HCT116 (cell line): ENCODE results near the gene MYH13. TPM values are rescaled to one million over a fixed set of nuclear protein-coding genes. Genes with fewer than 3 reads are reported as not detected.

Experiments
- ATAC-seq: fragments of 200-7000 bp; cut with Tn5 transposase; 2 replicates; pipeline ENCODE4 v1.9.1; 2020; ENCODE audit warnings: mild to moderate bottlenecking, moderate library complexity
- BruUV-seq: library from RNA; stranded (reverse); fragments of 400-500 nt; replicated peaks from 2 replicates; lab custom pipeline; 2021; lab: Mats Ljungman, UMichigan
- CTCF ChIA-PET: fragments of 300-600 bp; sonication (Branson Sonifier 250); formaldehyde crosslinking; loops from one replicate; lab custom pipeline; 2021; ENCODE audit warnings: antibody characterized with exemption; lab: Charles Lee
- POLR2A ChIA-PET: fragments of 300-600, 350-600 bp; sonication (Branson Sonifier 250); formaldehyde crosslinking; loops from one replicate; lab custom pipeline; 2021; ENCODE audit warnings: antibody characterized with exemption; lab: Charles Lee
- RAD21 ChIA-PET, 2 experiments: fragments of 300-600 bp; sonication (Branson Sonifier 250); formaldehyde crosslinking; loops; one replicate each; lab custom pipeline; 2023; ENCODE audit warnings: low total read pairs in 2 of 2; ENCODE audit not compliant: uncharacterized antibody in 2 of 2, unreplicated experiment in 2 of 2, low non-redundant PET in 1 of 2; lab: Charles Lee
- DNase-seq: peaks from one replicate; pipeline ENCODE4 v3.0.0-alpha.2; 2010; ENCODE audit warnings: low read depth, low spot score
- H2AFZ ChIP-seq: fragments of 200-600 bp; shearing (Covaris generic), sonication (generic); 2 replicates; pipeline ENCODE4 v1.6.1; 2017; ENCODE audit warnings: low read depth, mixed run types, mixed read lengths, antibody characterized with exemption, low read length; ENCODE audit not compliant: poor library complexity, severe bottlenecking
- H3K27ac ChIP-seq: 2 replicates; pipeline ENCODE4 v1.5.1; 2012; ENCODE audit warnings: low read depth, low read length
- H3K27me3 ChIP-seq: fragments of 200-600 bp; sonication (generic); 2 replicates; pipeline ENCODE4 v1.6.1; 2016; ENCODE audit warnings: mixed run types, low read length, mixed read lengths; ENCODE audit not compliant: insufficient read depth
- H3K36me3 ChIP-seq, 2 experiments: fragments of 200-500 bp in 1 of 2; fragments of 200-600 bp in 1 of 2; sonication (Bioruptor generic) in 1 of 2; sonication (generic) in 1 of 2; 2 replicates each; pipeline versions ENCODE4 v1.5.1 to v1.6.1; 2014 to 2016; ENCODE audit warnings: low read length in 2 of 2, inconsistent platforms in 1 of 2, mixed read lengths in 1 of 2, mixed run types in 1 of 2; ENCODE audit not compliant: insufficient read depth in 2 of 2, control insufficient read depth in 1 of 2
- H3K4me1 ChIP-seq, 2 experiments: fragments of 200-600 bp in 1 of 2; sonication (generic) in 1 of 2; 2 replicates each; pipeline versions ENCODE4 v1.5.1 to v1.6.1; 2012 to 2017; ENCODE audit warnings: low read length in 2 of 2, inconsistent platforms in 1 of 2, mild to moderate bottlenecking in 1 of 2, mixed read lengths in 1 of 2, mixed run types in 1 of 2, moderate library complexity in 1 of 2; ENCODE audit not compliant: insufficient read depth in 2 of 2, control insufficient read depth in 1 of 2
- H3K4me2 ChIP-seq: fragments of 200-600 bp; sonication (generic); 2 replicates; pipeline ENCODE4 v1.6.1; 2017; ENCODE audit warnings: mixed run types, low read length, mixed read lengths
- H3K4me3 ChIP-seq, 2 experiments: fragments of 200-600 bp in 1 of 2; sonication (generic) in 1 of 2; replicated peaks in 1 of 2; 2 replicates each; pipeline ENCODE4 v1.5.1; 2011 to 2016; ENCODE audit warnings: low read length in 2 of 2, control low read depth in 1 of 2, low read depth in 1 of 2, mild to moderate bottlenecking in 1 of 2, mixed read lengths in 1 of 2, mixed run types in 1 of 2
- H3K79me2 ChIP-seq: fragments of 200-600 bp; sonication (generic); 2 replicates; pipeline ENCODE4 v1.6.1; 2017; ENCODE audit warnings: mild to moderate bottlenecking, mixed run types, low read length, moderate library complexity, mixed read lengths; ENCODE audit not compliant: insufficient read depth
- H3K9ac ChIP-seq: fragments of 200-600 bp; sonication (generic); 2 replicates; pipeline ENCODE4 v1.6.1; 2016; ENCODE audit warnings: low read length, mixed read lengths
- H3K9me2 ChIP-seq: fragments of 200-600 bp; sonication (generic), shearing (Covaris generic); 2 replicates; pipeline ENCODE4 v1.6.1; 2017; ENCODE audit warnings: mixed run types, mild to moderate bottlenecking, moderate library complexity; ENCODE audit not compliant: insufficient read depth
- H3K9me3 ChIP-seq, 2 experiments: fragments of 200-500 bp in 1 of 2; fragments of 200-600 bp in 1 of 2; sonication (Bioruptor generic) in 1 of 2; sonication (generic) in 1 of 2; 2 replicates each; pipeline ENCODE4 v1.6.1; 2014 to 2017; ENCODE audit warnings: low read length in 2 of 2, mixed read lengths in 2 of 2, inconsistent platforms in 1 of 2, low read depth in 1 of 2, mild to moderate bottlenecking in 1 of 2, mixed run types in 1 of 2, moderate library complexity in 1 of 2; ENCODE audit not compliant: control insufficient read depth in 1 of 2, insufficient read depth in 1 of 2
- H4K20me1 ChIP-seq: fragments of 200-600 bp; sonication (generic), shearing (Covaris generic); 2 replicates; pipeline ENCODE4 v1.6.1; 2017; ENCODE audit warnings: mixed run types, mild to moderate bottlenecking, moderate library complexity; ENCODE audit not compliant: insufficient read depth
- ATF3 ChIP-seq: IDR thresholded peaks from 2 replicates; pipeline ENCODE4 v1.6.1; 2012
- EGR1 ChIP-seq: IDR thresholded peaks from 2 replicates; pipeline ENCODE4 v1.6.1; 2012; ENCODE audit warnings: low read depth
- ELF1 ChIP-seq: IDR thresholded peaks from 2 replicates; pipeline ENCODE4 v1.6.1; 2012; ENCODE audit warnings: low read depth, borderline replicate concordance
- EZH2 ChIP-seq: fragments of 200-600 bp; sonication (generic); IDR thresholded peaks from 2 replicates; pipeline ENCODE4 v1.6.1; 2017; ENCODE audit warnings: antibody characterized with exemption, mixed run types
- EZH2phosphoT487 ChIP-seq: fragments of 200-600 bp; IDR thresholded peaks from 2 replicates; pipeline ENCODE4 v1.6.1; 2018; ENCODE audit warnings: antibody characterized with exemption, borderline replicate concordance
- MAX ChIP-seq: IDR thresholded peaks from 2 replicates; pipeline ENCODE4 v1.6.1; 2012
- POLR2A ChIP-seq: IDR thresholded peaks from 2 replicates; pipeline ENCODE4 v1.7.0; 2011; ENCODE audit warnings: borderline replicate concordance; ENCODE audit not compliant: insufficient read depth, insufficient read length; ENCODE audit errors: extremely low read depth
- POLR2AphosphoS5 ChIP-seq: IDR thresholded peaks from 2 replicates; pipeline ENCODE4 v1.6.1; 2011; ENCODE audit warnings: mild to moderate bottlenecking, low read depth, low read length, moderate library complexity
- REST ChIP-seq: IDR thresholded peaks from 2 replicates; pipeline ENCODE4 v1.6.1; 2012; ENCODE audit warnings: low read depth
- SIN3A ChIP-seq: IDR thresholded peaks from 2 replicates; pipeline ENCODE4 v1.6.1; 2012; ENCODE audit warnings: low read depth
- SRF ChIP-seq: IDR thresholded peaks from 2 replicates; pipeline ENCODE4 v1.6.1; 2012; ENCODE audit warnings: low read depth
- TCF7L2 ChIP-seq: IDR thresholded peaks from 2 replicates; pipeline ENCODE4 v1.7.0; 2011; ENCODE audit warnings: borderline replicate concordance, inconsistent platforms; ENCODE audit not compliant: insufficient read depth, insufficient read length; ENCODE audit errors: extremely low read depth
- YY1 ChIP-seq: IDR thresholded peaks from 2 replicates; pipeline ENCODE4 v1.6.1; 2011; ENCODE audit warnings: low read length, low read depth, moderate library complexity, mild to moderate bottlenecking; ENCODE audit not compliant: insufficient replicate concordance; ENCODE audit errors: extremely low read depth
- ZBTB33 ChIP-seq: IDR thresholded peaks from 2 replicates; pipeline ENCODE4 v1.6.1; 2011; ENCODE audit warnings: mild to moderate bottlenecking, low read length, moderate library complexity; ENCODE audit not compliant: insufficient replicate concordance; ENCODE audit errors: extremely low read depth
- ZFX ChIP-seq: fragments of 450-650 bp; IDR thresholded peaks from 2 replicates; pipeline ENCODE4 v1.6.1; 2017
- ZNF274 ChIP-seq: fragments of 200-500 bp; sonication (Bioruptor generic); IDR thresholded peaks from 2 replicates; pipeline ENCODE4 v1.6.1; 2014; ENCODE audit warnings: mild to moderate bottlenecking, low read depth, low read length, inconsistent platforms
- intact Hi-C: fragments of 100-400 bp; cut with micrococcal nuclease; formaldehyde crosslinking; loops from 2 replicates; pipeline ENCODE4 v1.10.0; 2022
- total RNA-seq: library from RNA; stranded (reverse); gene quantifications from one replicate; pipeline ENCODE4 v1.2.1, GENCODE V29; 2021; ENCODE audit not compliant: unreplicated experiment

The MYH13 gene
- total RNA-seq, 1 experiment from 2014 or later: not detected

GRCh38 chr17:10270258-10270657 lies 102.5 kb downstream of the MYH13 start:
- Histone ChIP-seq H4K20me1 (no peaks in the 10 kb centered on the region), H2AFZ (no peak overlapping the region), H3K4me3 (no peak overlapping the region), H3K9me2 (no peaks in the 10 kb centered on the region), H3K4me1 (no peaks in the 10 kb centered on the region), H3K27ac (no peak overlapping the region), H3K9ac (no peak overlapping the region), H3K36me3 (no peaks in the 10 kb centered on the region), H3K27me3 (no peaks in the 10 kb centered on the region), H3K9me3 (no peaks in the 10 kb centered on the region), H3K79me2 (no peaks in the 10 kb centered on the region), H3K4me2 (no peak overlapping the region)
- BruUV-seq: no TSS peak
- DNase-seq (no peak), ATAC-seq (no peak)
- TF ChIP-seq ZFX: no peak
- CTCF ChIA-PET: no interaction called here
- POLR2A ChIA-PET: no interaction called here
- intact Hi-C loops: no loop called here
- RAD21 ChIA-PET: no interaction called here

GRCh38 chr17:10268005-10268404 lies 104.8 kb downstream of the MYH13 start:
- intact Hi-C loops: no loop called here
- H3K9me3 ChIP-seq: no peaks in the 10 kb centered on the region
- H3K27me3 ChIP-seq: no peaks in the 10 kb centered on the region
- no peak overlapping the region for H3K9ac ChIP-seq
- H3K79me2 ChIP-seq: no peaks in the 10 kb centered on the region
- ATAC-seq: no peak
- H3K4me1 ChIP-seq: no peaks in the 10 kb centered on the region
- BruUV-seq: no TSS peak
- CTCF ChIA-PET: no interaction called here
- no peak overlapping the region for H2AFZ ChIP-seq
- H4K20me1 ChIP-seq: no peaks in the 10 kb centered on the region
- H3K27ac ChIP-seq: no peak overlapping the region
- H3K9me2 ChIP-seq: no peaks in the 10 kb centered on the region
- POLR2A ChIA-PET: no interaction called here
- no peak overlapping the region for H3K4me3 ChIP-seq
- RAD21 ChIA-PET: no interaction called here
- no peak for DNase-seq
- TF ChIP-seq REST: no peak
- TF ChIP-seq MAX: no peak
- no peak for TF ChIP-seq ZBTB33
- no peak for TF ChIP-seq TCF7L2
- no peak for TF ChIP-seq EZH2phosphoT487
- no peak for TF ChIP-seq EGR1
- TF ChIP-seq ZNF274: no peak
- TF ChIP-seq SIN3A: no peak
- TF ChIP-seq ELF1: no peak
- no peak for TF ChIP-seq POLR2A
- TF ChIP-seq POLR2AphosphoS5: no peak
- no peak for TF ChIP-seq ZFX
- no peak for TF ChIP-seq YY1
- no peak for TF ChIP-seq ATF3
- no peak for TF ChIP-seq SRF
- no peak for TF ChIP-seq EZH2
- no peak overlapping the region for H3K4me2 ChIP-seq
- H3K36me3 ChIP-seq: no peaks in the 10 kb centered on the region
